NCI-H1092 treated with DMSO at 0.1 percent for 48 hours (cell line): ENCODE measurements around the gene CYB561A3.
"Not testable (repeated sequence)": the region's sequence is repeated elsewhere in the genome, so short reads cannot be mapped to it uniquely, and the experiment has no call there.

Source experiments
- DNase-seq: peaks from one replicate; lab custom pipeline; 2025; lab: John Stamatoyannopoulos, UW

The CYB561A3 gene, protein sequence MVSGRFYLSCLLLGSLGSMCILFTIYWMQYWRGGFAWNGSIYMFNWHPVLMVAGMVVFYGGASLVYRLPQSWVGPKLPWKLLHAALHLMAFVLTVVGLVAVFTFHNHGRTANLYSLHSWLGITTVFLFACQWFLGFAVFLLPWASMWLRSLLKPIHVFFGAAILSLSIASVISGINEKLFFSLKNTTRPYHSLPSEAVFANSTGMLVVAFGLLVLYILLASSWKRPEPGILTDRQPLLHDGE

GRCh38 chr11:61361741-61362541 is at the start of gene CYB561A3, which contains the start of gene TMEM138:
TSS of gene CYB561A3 (minus strand) at chr11:61361882. CDS start at chr11:61356713, 5,169 bp downstream.
TSS of gene TMEM138 (plus strand) at chr11:61362374. CDS start at chr11:61364391, 2,017 bp downstream.
- peak; percentile 98 for DNase-seq

DNA sequence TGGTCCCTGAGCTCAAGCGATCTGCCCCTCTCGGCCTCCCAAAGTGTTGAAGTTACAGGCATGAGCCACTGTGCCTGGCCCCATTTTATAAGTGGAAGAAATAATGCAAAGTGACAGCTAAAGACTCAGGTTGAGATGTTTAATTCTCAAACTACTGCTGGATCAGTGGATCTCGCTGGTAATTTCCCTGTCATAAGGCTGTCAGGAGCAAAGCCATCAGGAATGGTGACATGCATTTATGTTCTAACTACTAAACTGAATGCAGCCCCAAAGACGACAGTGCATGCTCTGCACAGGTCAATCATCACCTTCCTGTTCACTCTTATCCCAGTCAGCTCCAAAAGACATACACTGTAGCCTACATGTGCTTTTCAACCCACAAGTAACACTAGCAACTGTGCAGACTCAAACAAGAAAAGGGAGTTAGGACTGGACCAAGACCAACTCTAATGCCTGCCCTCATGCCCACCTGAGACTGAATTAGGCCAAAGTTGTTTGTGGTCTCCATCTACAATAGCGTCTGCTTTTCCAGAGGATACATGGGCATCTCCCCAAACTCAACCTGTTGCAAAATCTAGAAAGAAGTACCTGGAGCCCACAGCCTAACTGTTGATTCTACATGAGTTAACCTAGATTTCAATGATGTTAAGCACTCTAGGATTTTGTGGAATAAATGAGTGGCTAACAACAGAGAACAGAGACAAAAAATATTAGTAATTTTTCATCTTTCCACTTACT is 45.5 kb upstream of the CYB561A3 start:
- no peak for DNase-seq

GRCh38 chr11:61406067-61406466 is 44.4 kb upstream of the CYB561A3 start:
- no peak for DNase-seq

- no peak for DNase-seq
Measured at GRCh38 chr11:61404641-61405040, 43.0 kb upstream of the CYB561A3 start.

GRCh38 chr11:61404103-61404502 is 42.4 kb upstream of the CYB561A3 start:
- no peak for DNase-seq

- no peak for DNase-seq
Measured at GRCh38 chr11:61403658-61404057, 42.0 kb upstream of the CYB561A3 start.

GRCh38 chr11:61401573-61401972 is 39.9 kb upstream of the CYB561A3 start:
- DNase-seq: no peak

- DNase-seq: no peak
Measured at GRCh38 chr11:61401173-61401572, 39.5 kb upstream of the CYB561A3 start.

DNA sequence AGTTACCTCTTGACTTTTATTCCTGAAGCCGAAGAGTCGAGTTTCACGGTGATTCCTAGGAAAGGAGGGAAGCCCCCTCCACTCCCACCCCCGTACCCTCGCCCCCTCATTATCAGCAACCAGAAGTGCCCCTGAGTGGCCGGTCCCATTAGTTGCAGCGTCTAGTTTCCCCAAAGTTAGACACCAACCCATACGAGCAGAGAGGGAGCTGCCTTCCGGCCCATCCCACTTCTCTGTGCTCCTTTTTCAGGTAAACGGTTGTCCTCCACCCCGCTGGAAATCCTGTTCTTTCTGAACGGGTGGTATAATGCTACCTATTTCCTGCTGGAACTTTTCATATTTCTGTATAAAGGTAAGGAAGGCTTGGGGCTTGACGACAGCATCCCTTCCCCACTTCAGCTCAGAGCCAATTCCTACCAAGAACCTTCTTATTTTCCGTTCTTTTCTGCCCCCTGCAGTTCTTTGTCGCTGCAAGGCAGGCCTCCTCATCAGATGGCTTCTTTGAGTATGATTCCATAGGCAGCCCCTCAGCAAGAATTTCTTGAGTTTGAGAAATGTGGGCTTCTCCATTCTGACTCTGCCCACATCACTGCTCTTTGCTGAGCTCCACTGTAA is 31.4 kb upstream of the CYB561A3 start:
- peak; percentile 12 for DNase-seq

- DNase-seq: no peak
Measured at GRCh38 chr11:61390161-61390560, 28.5 kb upstream of the CYB561A3 start.

- no peak for DNase-seq
Measured at GRCh38 chr11:61384271-61385242, 22.9 kb upstream of the CYB561A3 start.

- DNase-seq: not testable (repeated sequence)
Measured at GRCh38 chr11:61383859-61384258, 22.2 kb upstream of the CYB561A3 start.

DNA sequence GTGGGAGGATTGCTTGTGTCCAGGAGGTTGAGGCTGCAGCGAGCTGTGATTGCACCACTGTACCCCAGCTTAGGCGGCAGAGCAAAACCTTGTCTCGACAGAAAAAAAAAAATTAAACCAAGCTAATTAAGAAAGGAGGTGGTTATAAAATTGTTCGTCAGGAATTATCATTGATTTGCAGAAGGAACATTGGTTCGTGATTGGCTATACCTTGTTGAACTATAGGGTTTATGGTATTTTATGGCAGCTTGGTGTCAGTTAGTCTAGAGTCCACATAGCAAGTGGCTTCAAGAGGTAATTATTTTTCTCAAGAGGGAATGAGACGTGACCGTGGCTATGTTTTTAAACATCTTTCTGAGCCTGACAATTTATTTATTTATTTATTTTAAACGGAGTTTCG is 19.2 kb upstream of the CYB561A3 start:
- no peak for DNase-seq

- no peak for DNase-seq
Measured at GRCh38 chr11:61378713-61379313, 17.1 kb upstream of the CYB561A3 start.

DNA sequence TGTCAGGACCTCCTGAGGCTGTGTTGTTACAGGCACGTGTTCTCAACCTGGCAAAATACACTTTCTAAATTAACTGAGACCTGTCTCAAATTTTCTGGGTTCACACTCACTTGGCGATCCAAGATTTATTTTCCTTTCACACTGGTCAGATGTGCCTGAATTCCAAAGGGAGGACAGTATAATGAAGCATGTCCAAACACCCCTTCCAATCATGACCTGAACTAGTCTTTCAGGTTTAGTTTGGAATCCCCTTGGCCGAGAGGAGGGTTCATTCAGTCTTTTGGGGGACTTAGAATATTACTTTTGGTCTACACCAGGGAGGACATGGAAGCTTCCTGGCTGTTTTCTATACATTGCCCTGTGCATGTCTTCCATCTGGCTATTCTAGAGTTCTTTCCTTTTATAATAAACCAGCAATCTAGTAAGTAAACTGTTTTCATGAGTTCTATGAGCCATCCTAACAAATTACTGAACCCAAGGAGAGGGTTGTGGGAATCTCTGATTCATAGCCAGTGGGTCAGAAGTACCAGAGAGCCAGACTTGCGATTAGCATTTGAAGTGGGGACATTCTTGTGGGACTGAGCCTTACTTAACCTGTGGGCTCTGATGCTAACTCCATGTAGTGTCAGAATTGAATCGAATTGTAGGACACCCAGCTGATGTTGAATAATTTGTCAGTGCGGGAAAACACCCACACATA is 15.9 kb upstream of the CYB561A3 start:
- no peak for DNase-seq

DNA sequence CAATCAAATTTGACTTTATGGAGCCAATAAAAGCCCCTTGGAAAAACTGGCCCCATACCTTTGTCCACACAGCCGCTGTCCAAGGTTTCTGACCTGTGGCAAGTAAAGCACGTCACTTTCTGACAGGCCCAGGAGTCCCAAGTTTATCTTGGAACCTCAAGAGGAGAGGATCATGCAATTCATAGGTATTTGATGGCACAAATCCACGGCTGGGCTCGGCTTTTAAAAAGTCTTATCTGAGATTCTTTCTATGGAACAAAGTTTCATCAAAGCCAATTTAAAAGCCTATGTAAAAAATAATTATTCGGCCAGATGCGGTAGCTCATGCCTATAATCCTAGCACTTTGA is 14.1 kb upstream of the CYB561A3 start:
- DNase-seq: no peak

GRCh38 chr11:61372659-61373420 is 11.2 kb upstream of the CYB561A3 start:
- no peak for DNase-seq

DNA sequence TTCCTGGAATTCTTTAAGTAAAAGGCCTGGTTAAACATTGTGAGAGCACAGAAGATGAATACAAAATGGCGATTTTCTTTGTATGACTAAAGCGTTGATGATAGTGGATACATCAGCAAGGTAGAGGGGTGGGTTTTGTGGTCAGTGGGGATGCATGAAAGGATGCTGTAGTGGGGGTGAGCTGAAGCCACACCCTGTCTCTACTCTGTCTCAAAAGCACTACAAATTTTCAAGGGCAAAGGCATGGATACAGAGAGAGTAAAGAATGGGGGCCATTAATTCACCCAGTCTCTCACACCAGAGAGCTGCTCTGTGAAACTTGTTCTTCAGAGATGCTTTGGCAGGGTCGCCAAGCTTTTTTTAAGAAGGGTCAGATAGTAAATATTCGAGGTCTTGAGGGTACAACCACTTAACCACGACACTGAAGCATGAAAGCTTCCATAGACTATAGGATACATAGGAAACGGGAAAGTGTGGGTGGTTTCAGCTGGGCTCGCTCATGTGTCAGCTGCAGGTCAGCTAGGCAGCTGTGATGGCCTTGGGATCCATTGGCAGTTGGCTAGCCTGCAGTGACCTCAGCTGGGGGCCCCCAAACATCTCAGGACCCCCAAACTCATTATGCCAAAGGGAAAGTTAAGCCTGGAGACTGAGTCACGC is 8.8 kb upstream of the CYB561A3 start:
- no peak for DNase-seq
